NB4 (cell line): ENCODE measurements around the gene KLHL33.

Source experiments
- POLR2A ChIP-seq: IDR thresholded peaks from 2 replicates; pipeline ENCODE4 v1.6.1; 2011; ENCODE audit warnings: mild to moderate bottlenecking; ENCODE audit not compliant: insufficient read length; ENCODE audit errors: extremely low read depth
- TF ChIP-seq, protein P1 (sequence below): IDR thresholded peaks from one replicate; pipeline ENCODE4 v1.5.1; 2012; ENCODE audit warnings: low read depth, low read length
- TF ChIP-seq, protein P2 (sequence below): IDR thresholded peaks from 2 replicates; pipeline ENCODE4 v1.6.1; 2011; ENCODE audit warnings: low read depth, low read length

DNA sequence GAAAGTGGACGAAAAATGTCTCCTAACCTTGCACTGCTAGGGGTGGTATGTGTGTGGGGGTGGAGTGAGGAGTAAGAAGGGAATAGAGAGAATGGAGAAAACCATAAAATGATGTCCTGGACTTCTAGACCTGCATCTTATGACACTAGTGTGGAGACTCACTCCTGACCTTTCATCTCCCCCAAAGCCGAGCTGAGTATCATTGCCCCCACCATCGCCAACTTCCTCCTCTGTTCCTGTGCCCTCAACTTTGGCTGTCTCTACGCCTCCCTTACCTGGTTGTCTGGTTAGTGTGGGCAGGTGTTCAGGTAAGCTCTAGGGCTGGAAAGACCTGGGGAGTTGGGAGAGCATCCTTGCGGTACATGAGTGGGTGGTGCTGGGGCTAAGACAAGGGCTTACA lies 4.5 kb upstream of the KLHL33 start:
- TF ChIP-seq, protein P1, sequence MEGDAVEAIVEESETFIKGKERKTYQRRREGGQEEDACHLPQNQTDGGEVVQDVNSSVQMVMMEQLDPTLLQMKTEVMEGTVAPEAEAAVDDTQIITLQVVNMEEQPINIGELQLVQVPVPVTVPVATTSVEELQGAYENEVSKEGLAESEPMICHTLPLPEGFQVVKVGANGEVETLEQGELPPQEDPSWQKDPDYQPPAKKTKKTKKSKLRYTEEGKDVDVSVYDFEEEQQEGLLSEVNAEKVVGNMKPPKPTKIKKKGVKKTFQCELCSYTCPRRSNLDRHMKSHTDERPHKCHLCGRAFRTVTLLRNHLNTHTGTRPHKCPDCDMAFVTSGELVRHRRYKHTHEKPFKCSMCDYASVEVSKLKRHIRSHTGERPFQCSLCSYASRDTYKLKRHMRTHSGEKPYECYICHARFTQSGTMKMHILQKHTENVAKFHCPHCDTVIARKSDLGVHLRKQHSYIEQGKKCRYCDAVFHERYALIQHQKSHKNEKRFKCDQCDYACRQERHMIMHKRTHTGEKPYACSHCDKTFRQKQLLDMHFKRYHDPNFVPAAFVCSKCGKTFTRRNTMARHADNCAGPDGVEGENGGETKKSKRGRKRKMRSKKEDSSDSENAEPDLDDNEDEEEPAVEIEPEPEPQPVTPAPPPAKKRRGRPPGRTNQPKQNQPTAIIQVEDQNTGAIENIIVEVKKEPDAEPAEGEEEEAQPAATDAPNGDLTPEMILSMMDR: no peak
- no peak for TF ChIP-seq POLR2A
- TF ChIP-seq, protein P2, sequence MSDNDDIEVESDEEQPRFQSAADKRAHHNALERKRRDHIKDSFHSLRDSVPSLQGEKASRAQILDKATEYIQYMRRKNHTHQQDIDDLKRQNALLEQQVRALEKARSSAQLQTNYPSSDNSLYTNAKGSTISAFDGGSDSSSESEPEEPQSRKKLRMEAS: no peak
